Suppressor macrophage treated with lipopolysaccharide for 4 hours (primary cell): ENCODE results near the gene FEM1A.
"Not testable (repeated sequence)": the region's sequence is repeated elsewhere in the genome, so short reads cannot be mapped to it uniquely, and the experiment has no call there.

Source experiments
- DNase-seq: peaks from one replicate; pipeline ENCODE4 v3.0.0-alpha.2; 2020

FEM1A gene

DNA sequence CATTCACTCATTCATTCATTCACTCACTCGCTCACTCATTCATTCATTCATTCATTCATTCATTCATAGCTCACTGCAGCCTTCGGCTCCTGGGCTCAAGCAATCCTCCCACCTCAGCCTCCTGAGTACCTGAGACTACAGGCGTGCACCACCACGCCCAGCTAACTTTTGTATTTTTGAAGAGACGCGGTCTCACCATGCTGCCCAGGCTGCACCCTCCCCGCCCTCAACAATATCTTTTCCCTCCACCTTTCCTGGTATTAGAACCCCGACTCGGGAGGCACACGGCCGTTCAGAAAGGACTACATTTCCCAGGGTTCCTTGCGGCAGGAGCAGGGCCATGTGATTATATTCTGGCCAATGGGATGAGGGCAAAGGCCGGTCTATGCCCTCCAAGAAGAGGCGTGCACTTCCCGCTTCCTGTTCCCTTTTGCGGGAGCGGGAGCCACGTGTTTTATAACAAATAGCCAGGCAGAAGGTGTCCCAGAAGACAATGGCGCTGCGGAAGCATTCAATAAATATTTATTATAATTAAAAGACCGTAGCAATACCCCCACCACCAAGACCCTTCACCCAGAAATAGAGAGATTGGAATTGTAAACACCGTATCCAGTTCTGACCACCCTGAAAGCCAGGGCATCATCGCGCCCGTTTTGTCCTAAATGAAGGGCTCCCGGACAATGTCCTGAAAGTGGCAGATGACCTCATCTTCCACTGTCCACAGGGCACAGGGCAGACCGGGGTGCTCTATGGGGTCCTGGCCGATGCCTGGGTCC is 24.1 kb downstream of the FEM1A start:
- DNase-seq: peak; percentile 90

DNA sequence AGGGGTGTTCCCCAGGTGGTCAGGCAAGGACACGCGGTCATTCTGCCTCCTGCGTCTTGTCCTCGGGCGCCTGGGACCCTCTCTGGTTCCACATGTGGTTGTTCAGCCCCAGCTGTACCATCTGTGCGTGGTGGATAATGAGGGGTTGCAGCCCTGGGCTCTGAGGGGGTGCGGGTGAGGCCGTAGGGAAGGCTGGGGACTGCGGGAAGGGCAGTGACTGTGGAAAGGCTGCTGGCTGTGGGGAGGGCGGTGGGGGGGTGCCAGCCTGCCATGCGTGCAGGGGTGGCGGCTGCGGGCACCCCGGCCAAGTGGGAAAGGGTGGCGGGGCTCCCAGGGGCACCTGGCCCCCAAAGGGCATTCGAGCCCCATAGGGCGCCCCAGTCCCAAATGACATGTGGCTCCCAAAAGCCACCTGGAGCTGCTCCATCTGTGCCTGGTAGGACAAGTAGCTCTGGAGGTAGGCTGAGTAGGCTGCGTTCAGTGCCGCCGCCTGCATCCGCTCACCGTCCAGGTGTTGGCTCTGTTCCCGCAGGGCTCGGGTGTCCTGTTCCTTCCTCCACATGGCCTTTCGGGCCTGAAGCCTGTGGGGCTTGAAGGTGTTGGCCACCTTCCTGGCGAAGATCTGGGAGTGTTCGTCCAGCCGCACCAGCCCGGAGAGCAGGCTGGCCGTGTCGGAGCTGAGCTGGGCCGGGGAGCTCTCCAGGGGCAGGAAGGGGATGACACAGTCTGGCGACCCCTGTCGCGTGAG is 24.8 kb downstream of the FEM1A start:
- no peak for DNase-seq

DNA sequence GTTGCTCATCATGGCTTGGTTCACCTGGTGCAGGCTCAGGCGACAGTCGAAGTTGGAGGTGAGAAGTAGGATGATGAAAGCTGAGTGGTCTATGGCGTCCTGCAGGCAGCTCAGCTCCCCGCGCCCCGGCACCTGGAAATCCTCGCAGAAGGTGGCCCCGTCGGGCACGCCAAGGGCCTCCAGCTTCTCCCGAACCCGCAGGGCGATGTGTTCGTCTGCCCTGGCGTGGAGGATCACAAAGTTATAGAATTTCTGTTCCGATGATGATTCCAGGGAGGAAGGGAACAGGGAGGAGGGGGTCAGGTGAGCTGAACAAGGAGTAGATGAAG is 25.4 kb downstream of the FEM1A start:
- DNase-seq: no peak

DNA sequence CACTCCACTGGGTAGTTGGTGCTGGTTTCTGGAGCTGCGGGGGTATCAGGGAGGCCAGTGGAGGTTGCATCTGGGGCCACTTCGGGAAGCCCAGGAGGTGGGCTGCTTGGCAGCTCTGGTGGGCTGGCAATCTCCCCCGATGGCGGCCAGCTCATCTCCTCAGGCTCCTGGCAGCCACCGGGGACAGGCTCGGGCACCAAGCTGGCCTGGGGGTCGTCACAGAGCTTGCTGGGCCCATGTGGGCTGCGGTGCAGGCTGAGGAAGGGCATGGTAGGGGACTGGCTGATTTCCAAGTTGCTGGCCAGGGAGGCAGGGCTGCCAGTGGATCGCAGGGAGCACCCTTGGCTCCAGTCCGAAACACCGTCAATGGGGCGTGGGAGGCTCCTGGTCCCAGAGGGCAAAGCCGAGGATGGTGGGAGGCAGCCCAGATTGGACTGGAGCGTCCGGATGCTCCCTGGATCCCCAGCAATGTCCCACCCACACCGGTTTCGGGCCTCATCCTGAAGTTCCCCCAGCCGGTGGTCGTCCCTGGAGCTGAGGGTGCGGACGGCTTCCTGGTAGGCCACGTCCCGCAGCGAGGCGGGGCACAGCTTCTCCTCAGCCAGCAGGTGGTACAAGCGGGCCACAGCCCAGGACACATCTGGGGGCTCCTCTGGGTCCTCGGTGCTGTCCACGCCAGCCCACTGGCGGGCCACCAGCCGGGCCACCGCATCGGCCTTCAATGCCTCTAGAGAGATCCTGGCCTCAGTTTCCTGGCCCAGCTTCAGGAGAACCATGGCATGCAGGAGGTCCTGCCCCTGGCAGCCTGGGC is 26.1 kb downstream of the FEM1A start:
- no peak for DNase-seq

DNA sequence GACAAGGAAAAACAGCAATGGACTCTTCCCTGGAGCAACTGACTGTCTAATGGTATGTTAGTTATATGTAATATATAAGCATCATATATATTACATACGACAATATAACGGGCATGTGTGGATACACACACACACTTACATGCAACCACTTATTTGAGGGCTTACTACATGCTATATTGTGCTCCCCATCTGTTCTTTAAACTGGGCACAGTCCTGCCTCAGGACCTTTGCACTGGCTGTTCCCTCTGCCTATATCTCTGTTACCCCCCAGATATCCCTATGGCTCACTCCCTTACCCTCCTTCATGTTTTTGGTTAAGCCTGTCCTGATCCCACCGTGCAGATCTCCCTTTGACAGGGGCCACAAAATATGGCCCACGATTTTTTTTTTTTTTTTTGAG is 29.7 kb downstream of the FEM1A start:
- DNase-seq: no peak

DNA sequence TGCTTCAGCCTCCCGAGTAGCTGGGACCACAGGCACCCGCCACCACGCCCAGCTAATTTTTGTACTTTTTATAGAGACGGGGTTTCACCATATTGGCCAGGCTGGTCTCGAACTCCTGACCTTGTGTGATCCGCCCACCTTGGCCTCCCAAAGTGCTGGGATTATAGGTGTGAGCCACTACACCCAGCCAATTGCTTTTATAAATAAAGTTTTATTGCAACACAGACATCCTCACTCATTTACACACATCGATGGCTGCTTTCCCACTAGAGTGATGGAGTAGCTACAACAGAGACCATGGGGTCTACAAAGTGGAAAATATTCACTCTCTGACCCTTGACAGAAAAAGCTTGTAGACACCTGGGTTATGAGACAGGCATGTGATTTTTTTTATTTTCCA is 30.8 kb downstream of the FEM1A start:
- not testable (repeated sequence) for DNase-seq

DNA sequence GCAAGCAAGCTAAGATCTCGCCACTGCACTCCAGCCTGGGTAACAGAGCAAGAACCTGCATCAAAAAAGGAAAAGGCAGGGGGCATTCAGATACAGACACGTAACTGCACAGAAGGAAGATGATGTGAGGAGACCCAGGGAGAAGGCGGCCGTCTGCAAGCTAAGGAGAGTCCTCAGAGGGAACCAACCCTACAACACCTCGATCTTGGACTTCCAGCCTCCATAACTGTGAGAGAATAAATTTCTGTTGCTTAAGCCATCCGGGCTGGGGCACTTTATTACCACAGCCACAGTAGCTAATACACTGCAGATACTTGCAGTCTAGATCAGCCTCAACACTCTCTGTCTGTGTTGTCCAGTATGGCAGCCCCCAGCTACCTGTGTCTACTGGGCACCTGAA is 32.0 kb downstream of the FEM1A start:
- no peak for DNase-seq

DNA sequence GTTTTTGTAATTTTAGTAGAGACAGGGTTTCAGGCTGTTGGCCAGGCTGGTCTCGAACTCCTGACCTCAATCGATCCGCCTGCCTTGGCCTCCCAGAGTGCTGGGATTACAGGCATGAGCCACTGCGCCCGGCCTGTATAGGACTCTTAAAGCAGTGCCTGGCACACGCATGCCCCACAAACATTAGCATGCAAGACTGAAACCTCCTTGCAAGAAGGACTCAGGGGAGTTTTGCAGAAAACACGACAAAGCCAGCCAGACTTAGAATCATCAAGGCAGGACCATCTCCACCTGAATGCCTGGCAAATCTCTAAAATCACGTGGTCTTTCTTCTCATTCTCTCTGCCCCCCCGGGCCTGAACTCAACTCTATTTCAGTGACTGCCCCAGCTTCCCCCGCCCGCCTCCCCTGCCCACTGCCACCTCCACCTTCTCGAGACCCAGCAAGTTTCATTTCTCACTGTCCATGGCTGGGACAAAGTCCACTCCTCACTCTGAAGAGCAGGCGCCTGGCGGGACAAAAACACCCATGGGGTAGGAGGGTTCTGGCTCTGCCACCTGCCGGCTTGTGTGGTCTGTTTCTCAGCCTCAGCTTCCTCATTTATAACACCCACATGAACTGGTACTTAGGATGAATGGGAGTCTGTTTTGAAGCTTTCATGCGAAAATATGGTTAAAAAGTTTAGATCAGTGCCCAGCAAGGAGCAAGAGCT is 37.6 kb downstream of the FEM1A start:
- DNase-seq: peak; percentile 54

DNA sequence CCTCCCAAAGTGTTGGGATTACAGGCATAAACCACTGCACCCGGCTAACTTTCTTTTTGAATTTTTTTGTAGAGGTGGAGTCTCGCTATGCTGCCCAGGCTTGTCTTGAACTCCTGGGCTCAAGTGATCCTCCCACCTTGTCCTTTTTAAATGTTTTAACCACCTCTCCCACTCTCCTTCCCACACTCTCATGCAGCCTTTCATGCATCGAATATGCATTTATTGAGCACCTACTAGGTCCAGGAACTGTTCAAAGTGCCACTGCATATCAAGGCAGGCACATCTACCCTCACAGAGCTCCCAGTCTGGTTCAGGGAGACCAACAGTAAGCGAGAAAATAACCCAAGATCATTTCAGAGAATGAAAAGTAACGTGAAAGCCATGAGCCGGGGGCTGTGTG is 38.8 kb downstream of the FEM1A start:
- DNase-seq: no peak

DNA sequence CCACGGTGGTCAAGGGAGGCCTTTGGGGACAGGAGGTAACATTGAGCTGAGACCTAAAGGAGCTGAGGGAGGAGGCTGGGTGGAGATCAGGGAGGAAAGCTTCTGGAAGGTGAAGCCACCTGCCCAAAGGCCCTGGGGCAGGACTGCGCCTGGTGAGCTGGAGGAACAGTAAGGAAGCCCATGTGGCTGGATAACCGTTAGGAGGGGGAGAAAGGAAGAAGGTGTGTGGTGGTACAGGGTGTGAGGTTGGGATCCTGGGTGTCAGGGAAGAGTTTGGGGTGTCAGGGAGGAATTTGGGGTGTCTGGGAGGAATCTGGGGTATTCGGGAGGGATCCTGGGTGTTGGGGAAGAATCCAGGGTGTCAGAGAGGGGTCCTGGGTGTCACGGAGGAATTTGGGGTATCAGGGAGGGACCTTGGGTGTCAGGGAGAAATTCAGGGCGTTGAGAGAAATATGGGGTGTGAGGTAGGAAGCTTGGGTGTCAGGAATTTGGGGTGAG is 39.3 kb downstream of the FEM1A start:
- DNase-seq: no peak

DNA sequence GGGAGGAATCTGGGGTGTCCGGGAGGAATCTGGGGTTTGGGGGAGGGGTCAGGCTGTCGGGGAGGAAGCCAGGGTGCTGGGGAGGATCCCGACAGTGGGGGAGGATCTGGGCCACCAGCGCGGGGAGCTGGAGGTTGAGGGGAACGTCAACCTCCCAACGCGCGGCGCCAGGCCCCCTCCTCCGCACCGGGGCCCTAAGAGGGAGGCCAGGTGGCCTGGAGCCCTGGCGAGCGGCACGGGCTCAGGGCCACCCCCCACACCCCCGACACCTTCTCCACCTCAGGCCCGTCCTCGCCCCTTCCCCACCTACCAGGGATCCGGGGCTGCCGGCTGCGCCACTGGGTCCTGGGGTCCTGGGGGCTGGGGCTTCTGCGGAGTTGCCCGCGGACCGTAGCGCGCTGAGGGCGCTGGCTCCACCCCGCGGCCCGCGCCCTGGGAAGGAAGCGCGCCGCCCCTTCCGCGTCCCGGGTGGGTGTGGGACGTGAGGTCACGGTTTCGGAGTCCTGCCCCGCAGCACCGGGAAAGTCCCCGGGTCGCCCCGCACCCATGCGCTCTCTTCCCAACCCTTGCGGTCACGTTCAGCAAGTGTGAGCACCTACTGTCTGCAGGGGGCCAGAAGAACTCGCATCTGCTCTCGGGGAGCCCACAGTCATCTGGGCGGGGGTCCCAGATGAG is 39.9 kb downstream of the FEM1A start, which contains the start of gene TICAM1:
Gene TICAM1 (minus strand): TSS at position 409 of the 675 bp plus-strand sequence. CDS start 13,335 bp downstream, outside the sequence.
- peak; percentile 97 for DNase-seq

DNA sequence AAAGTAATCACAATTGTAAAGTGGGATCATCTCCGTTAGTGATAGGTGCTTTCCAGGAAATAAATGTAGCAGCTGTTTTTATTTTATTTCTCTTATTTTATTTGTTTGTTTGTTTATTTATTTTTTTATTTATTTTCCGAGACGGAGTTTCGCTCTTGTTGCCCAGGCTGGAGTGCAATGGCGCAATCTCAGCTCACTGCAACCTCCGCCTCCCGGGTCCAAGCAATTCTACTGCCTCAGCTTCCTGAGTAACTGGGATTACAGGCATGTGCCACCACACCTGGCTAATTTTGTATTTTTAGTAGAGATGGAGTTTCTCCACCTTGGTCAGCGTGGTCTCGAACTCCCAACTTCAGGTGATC is 40.4 kb downstream of the FEM1A start:
- not testable (repeated sequence) for DNase-seq

DNA sequence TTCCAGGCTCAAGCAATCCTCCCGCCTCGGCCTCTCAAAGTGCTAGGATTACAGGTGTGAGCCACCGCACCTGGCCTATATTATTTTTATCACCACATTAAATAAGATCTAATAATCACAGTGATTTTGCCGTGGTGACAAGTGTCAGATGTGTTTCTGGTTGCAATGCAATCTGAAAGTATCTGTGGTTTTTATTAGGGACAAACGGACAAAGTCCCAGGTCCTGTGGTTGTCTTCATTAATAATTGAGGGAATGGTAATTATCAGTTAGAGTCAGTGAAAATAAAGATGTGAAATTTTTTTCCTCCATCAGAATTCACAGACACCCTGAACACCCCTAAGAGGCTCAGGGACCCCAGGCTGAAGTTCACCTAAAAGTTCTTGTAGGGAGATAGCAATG is 41.2 kb downstream of the FEM1A start:
- no peak for DNase-seq

DNA sequence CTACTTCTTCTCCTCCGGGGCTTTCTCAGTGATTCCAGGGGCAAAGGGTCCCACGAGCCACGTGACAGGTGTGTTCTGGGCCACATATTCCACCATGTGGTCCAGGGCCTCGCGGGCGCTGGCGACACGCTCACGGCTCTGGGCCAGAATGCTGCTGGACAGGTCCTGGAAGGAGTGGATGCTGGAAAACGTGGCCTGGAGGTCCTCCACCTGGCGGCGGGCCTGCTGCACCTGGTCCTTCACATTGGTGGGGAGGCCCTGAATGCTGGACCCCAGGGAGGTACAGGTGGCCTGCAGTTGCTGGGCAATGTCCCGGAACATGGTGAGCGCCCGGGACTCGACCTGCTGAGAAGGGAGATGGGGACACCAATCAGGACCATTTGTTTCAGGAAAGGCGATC is 47.7 kb downstream of the FEM1A start:
- no peak for DNase-seq

DNA sequence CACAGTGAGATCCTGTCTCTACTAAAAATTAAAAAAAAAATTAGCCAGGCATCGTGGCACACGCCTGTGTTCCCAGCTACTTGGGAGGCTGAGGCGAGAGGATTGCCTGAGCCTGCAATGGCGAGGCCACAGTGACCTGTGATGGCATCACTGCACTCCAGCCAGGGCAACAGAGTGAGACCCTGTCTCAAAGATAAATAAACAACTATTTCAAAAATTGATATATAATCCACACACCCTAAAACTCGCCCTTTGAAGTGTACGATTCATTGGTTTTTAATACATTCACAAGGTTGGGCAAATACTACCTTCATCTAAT is 52.1 kb downstream of the FEM1A start:
- DNase-seq: no peak

DNA sequence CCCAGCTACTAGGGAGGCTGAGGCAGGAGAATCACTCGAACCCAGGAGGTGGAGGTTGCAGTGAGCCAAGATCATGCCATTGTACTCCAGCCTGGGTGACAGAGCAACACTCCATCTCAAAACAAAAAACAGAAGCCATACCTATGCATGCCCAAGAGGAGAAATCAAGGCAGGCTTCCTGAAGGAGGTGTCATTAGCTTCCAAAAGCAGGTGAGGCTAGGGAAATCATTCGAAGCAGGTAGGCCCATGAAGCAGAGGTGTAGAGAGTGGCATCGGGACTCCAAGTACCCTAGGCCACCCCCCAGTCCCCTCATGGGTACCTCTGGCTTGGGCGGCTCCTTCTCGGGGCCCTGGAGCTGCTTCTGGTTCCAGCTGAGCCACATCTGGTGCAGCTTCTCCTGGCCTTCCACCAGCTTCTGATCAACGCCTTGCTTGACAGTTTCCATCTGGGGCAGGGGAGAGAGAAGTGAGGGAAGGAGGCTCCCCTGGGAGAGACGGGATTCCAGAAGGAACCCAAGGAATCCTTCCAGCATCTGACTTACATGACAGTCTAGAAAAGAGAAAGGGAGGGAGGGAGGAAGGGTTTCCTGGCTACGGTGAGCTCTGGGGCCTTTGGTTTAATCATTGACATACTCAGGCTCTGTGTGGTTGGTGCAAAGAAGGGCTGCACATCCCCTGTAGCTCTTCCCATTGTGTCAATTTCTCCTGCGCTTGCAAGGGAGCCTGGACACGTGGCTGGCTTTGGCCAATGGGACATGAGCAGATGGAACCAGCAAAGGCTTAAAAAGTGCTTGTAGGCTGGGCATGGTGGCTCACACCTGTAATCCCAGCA is 53.0 kb downstream of the FEM1A start:
- DNase-seq: no peak

DNA sequence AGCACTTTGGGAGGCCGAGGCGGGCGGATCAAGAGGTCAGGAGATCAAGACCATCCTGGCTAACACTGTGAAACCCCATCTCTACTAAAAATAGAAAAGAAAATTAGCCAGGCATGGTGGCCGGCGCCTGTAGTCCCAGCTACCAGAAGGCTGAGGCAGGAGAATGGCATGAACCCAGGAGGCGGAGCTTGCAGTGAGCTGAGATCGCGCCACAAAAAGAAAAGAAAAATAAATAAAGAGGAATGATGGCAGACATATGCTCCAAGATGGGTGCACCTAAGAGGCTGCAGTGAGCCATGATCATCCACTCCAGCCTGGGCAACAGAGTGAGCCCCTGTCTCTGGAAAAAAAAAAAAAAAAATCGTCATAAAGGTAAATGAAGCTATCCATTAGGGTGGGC is 54.4 kb downstream of the FEM1A start:
- not testable (repeated sequence) for DNase-seq

DNA sequence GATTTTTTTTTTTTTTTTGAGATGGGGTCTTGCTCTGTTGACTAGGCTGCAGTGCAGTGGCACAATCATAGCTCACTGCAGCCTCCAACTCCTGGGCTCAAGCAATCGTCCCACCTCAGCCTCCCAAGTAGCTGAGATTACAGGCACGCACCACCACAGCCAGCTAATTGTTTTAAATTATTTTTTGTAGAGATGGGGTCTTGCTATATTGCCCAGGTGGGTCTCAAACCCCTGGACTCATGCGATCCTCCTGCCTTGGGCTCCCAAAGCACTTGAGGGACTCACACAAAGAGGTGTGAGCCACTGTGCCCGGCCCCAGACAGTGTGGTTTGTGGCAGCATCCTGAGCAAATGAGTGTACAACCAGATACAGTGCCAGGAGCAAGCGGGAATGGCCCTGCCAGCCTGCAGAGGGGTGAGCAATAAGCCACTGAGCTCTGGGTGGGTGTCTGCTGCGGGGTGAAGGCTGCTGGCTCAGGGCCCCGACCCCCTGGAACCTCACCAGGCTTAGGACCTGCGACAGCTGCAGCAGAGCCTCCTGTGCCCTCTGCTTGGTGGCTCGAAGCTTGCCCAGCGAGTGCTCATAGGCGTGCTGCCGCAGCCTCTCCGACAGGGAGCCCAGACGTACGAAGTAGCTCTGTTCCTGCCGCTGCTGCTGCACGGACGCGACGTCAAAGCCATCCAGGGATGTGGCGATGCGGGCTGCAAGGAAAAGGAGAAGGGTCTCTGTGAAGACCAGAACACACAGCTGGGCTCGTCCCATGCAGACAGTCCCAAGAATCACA is 55.8 kb downstream of the FEM1A start:
- no peak for DNase-seq

DNA sequence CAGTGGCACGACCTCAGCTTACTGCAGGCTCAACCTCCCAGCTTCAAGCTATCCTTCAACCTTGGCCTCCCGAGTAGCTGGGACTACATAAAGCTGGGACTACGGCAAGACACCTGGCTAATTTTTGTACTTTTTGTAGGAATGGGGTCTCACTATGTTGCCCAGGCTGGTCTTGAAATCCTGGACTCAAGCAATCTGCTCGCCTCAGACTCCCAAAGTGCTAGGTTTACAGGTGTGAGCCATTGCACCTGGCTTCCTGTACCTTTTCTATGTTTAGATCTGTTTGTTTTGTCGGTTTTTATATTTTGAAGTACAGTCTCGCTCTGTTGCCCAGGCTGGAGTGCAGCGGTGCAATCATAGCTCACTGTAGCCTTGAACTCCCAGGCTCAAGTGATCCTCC is 57.5 kb downstream of the FEM1A start:
- no peak for DNase-seq
